ENCODE data around the gene AFTPH.

Gene AFTPH

GRCh38 chr2:64517511-64517884, 6.6 kb upstream of the AFTPH start:
- H3K79me2 ChIP-seq (ENCODE audit: low read length), result no peaks in the 10 kb centered on the region
- no peaks in the 10 kb centered on the region for H3F3A ChIP-seq (ENCODE audit: insufficient read depth, low read length)
- no peaks in the 10 kb centered on the region for H3K27me3 ChIP-seq (replicated peaks; ENCODE audit: insufficient read depth, low read length)
- DNase-seq, result no peak
- no peak overlapping the region for H3K4me3 ChIP-seq (ENCODE audit: low read length)
- H4K20me1 ChIP-seq (ENCODE audit: insufficient read depth, low read length), result no peaks in the 10 kb centered on the region
- no peak for TF ChIP-seq CTCF (IDR thresholded peaks at IDR 0.05; ENCODE audit: low read length)
- H3K9ac ChIP-seq (ENCODE audit: low read length), result no peak overlapping the region
- H3K4me1 ChIP-seq (ENCODE audit: low read length), result no peaks in the 10 kb centered on the region
- H3K9me2 ChIP-seq (replicated peaks; ENCODE audit: insufficient read depth, low read length), result no peaks in the 10 kb centered on the region
- H3K27ac ChIP-seq (ENCODE audit: low read length), result no peak overlapping the region
- no peaks in the 10 kb centered on the region for H3K9me3 ChIP-seq (replicated peaks; ENCODE audit: insufficient read depth, low read length)
- H2AFZ ChIP-seq (ENCODE audit: low read length), result no peak overlapping the region
- H3K36me3 ChIP-seq (replicated peaks; ENCODE audit: insufficient read depth, low read length), result no peaks in the 10 kb centered on the region
- H3K4me2 ChIP-seq (ENCODE audit: low read depth, low read length), result no peak overlapping the region

GRCh38 chr2:64522843-64523428, 1.2 kb upstream of the AFTPH start:
- H3K27ac ChIP-seq (ENCODE audit: low read length), result peak overlapping the region; percentile 86
- H2AFZ ChIP-seq (ENCODE audit: low read length), result peak overlapping the region; percentile 56
- peak overlapping the region; percentile 90; the same call in 1 of the 2 replicates for H3K9ac ChIP-seq (ENCODE audit: low read length)
- H3K79me2 ChIP-seq (ENCODE audit: low read length), result peaks cover 38% of the 10 kb centered on the region
- H3F3A ChIP-seq (ENCODE audit: insufficient read depth, low read length), result peaks cover 20% of the 10 kb centered on the region
- peak overlapping the region; percentile 96 for H3K4me3 ChIP-seq (ENCODE audit: low read length)
- no peaks in the 10 kb centered on the region for H3K27me3 ChIP-seq (replicated peaks; ENCODE audit: insufficient read depth, low read length)
- no peaks in the 10 kb centered on the region for H3K9me2 ChIP-seq (replicated peaks; ENCODE audit: insufficient read depth, low read length)
- peak; percentile 92 for DNase-seq
- H3K36me3 ChIP-seq (replicated peaks; ENCODE audit: insufficient read depth, low read length), result no peaks in the 10 kb centered on the region
- no peaks in the 10 kb centered on the region for H3K9me3 ChIP-seq (replicated peaks; ENCODE audit: insufficient read depth, low read length)
- peaks cover 6% of the 10 kb centered on the region; the same call in 1 of the 2 replicates for H3K4me1 ChIP-seq (ENCODE audit: low read length)
- peaks cover 4% of the 10 kb centered on the region; the same call in 1 of the 2 replicates for H4K20me1 ChIP-seq (ENCODE audit: insufficient read depth, low read length)
- TF ChIP-seq EZH2 (optimal IDR thresholded peaks at IDR 0.05; ENCODE audit: low read depth, low read length) (no peak), EZH2phosphoT487 (IDR thresholded peaks at IDR 0.05; ENCODE audit: low read length) (no peak), CTCF (IDR thresholded peaks at IDR 0.05; ENCODE audit: low read length) (peak; percentile 91)
- peak overlapping the region; percentile 84 for H3K4me2 ChIP-seq (ENCODE audit: low read depth, low read length)

- H3K79me2 ChIP-seq (ENCODE audit: low read length), result peaks cover 56% of the 10 kb centered on the region
- peaks cover 20% of the 10 kb centered on the region for H3F3A ChIP-seq (ENCODE audit: insufficient read depth, low read length)
- H3K9ac ChIP-seq (ENCODE audit: low read length), result peak overlapping the region; percentile 90
- no peaks in the 10 kb centered on the region for H3K27me3 ChIP-seq (replicated peaks; ENCODE audit: insufficient read depth, low read length)
- DNase-seq, result peak; percentile 42
- peaks cover 9% of the 10 kb centered on the region; the same call in 1 of the 2 replicates for H4K20me1 ChIP-seq (ENCODE audit: insufficient read depth, low read length)
- no peak for TF ChIP-seq EZH2 (optimal IDR thresholded peaks at IDR 0.05; ENCODE audit: low read depth, low read length)
- TF ChIP-seq CTCF (IDR thresholded peaks at IDR 0.05; ENCODE audit: low read length), result no peak
- no peak for TF ChIP-seq EZH2phosphoT487 (IDR thresholded peaks at IDR 0.05; ENCODE audit: low read length)
- H3K4me1 ChIP-seq (ENCODE audit: low read length), result peaks cover 6% of the 10 kb centered on the region; the same call in 1 of the 2 replicates
- peak overlapping the region; percentile 86 for H3K27ac ChIP-seq (ENCODE audit: low read length)
- peak overlapping the region; percentile 76 for H3K4me2 ChIP-seq (ENCODE audit: low read depth, low read length)
- H2AFZ ChIP-seq (ENCODE audit: low read length), result peak overlapping the region; percentile 57
- H3K9me3 ChIP-seq (replicated peaks; ENCODE audit: insufficient read depth, low read length), result no peaks in the 10 kb centered on the region
- H3K36me3 ChIP-seq (replicated peaks; ENCODE audit: insufficient read depth, low read length), result no peaks in the 10 kb centered on the region
- peak overlapping the region; percentile 96 for H3K4me3 ChIP-seq (ENCODE audit: low read length)
- H3K9me2 ChIP-seq (replicated peaks; ENCODE audit: insufficient read depth, low read length), result no peaks in the 10 kb centered on the region
Measured at GRCh38 chr2:64524604-64525316, 632 bp downstream of the AFTPH start.
